ENCODE measurements around the gene AK6.

DNA sequence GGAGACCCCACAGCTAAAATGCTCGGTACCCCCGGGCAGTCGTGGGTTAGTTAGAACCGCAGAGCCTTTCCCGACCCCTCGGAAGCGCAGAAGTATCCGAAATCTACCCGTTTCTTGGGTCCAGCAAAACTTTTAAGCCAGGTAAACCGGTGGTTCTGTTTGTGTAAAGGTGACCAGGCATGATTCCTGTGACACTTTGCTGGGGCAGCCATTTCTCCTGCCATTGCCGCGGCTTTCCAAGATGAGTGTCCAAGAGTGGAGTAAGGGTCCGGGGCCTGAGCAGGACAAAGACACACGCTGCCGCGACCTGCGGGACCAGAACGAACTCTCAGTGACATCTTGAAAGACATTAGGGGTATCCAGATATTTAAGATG lies 46.3 kb upstream of the AK6 start:
- TF ChIP-seq, protein P1, sequence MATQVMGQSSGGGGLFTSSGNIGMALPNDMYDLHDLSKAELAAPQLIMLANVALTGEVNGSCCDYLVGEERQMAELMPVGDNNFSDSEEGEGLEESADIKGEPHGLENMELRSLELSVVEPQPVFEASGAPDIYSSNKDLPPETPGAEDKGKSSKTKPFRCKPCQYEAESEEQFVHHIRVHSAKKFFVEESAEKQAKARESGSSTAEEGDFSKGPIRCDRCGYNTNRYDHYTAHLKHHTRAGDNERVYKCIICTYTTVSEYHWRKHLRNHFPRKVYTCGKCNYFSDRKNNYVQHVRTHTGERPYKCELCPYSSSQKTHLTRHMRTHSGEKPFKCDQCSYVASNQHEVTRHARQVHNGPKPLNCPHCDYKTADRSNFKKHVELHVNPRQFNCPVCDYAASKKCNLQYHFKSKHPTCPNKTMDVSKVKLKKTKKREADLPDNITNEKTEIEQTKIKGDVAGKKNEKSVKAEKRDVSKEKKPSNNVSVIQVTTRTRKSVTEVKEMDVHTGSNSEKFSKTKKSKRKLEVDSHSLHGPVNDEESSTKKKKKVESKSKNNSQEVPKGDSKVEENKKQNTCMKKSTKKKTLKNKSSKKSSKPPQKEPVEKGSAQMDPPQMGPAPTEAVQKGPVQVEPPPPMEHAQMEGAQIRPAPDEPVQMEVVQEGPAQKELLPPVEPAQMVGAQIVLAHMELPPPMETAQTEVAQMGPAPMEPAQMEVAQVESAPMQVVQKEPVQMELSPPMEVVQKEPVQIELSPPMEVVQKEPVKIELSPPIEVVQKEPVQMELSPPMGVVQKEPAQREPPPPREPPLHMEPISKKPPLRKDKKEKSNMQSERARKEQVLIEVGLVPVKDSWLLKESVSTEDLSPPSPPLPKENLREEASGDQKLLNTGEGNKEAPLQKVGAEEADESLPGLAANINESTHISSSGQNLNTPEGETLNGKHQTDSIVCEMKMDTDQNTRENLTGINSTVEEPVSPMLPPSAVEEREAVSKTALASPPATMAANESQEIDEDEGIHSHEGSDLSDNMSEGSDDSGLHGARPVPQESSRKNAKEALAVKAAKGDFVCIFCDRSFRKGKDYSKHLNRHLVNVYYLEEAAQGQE (IDR thresholded peaks at IDR 0.05; ENCODE audit: insufficient read depth in 1 of 2, low read depth in 2 of 2, low read length in 2 of 2), result no peak
- TF ChIP-seq POLR2AphosphoS5 (IDR thresholded peaks at IDR 0.05; ENCODE audit: low read depth, low read length) (no peak), SIN3A (IDR thresholded peaks at IDR 0.05; ENCODE audit: borderline replicate concordance, insufficient read depth, low read length) (no peak)

Data from PFSK-1 (cell line).